EH (cell line): ENCODE results near the gene PRKCE.

ENCODE experiments used
- DNase-seq: peaks from one replicate; pipeline ENCODE4 v3.0.0-alpha.2; 2015; ENCODE audit warnings: low read depth

PRKCE gene

DNA sequence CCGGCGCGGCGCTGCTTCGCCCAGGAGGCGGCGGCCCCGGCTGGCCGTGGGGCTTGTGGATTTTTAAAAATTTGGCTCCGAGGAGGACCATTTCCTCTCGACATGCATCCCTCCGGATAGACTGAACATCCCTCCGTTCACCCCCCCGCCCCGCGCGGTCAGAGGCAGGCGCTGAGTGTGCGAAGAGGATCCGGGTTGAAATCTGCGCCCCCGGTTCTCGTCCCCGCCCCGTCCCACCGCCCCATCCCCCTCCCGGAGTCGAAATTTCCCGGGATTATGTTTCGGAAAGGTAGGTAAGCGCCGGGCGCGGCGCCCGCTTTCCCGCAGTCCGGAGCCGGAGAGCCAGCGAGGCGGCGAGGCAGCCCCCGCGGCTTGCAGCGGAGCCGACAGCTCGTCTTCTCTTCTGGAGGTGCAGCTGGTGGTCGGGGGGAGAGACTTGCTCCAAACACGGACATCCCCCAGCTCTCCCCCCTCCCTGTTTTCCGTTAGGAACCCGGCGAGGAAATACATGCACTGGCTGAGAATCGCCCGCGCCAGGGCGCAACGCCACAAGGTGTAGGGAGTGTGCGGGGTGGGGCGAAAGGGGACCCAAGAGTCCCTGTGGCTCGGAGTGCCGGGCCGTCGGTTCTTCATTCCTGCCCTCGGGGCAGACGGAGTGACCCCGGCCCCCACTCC, at the start of gene PRKCE:
PRKCE (plus strand) TSS at position 261 of the 675 bp plus-strand sequence.
- DNase-seq, result no peak

DNA sequence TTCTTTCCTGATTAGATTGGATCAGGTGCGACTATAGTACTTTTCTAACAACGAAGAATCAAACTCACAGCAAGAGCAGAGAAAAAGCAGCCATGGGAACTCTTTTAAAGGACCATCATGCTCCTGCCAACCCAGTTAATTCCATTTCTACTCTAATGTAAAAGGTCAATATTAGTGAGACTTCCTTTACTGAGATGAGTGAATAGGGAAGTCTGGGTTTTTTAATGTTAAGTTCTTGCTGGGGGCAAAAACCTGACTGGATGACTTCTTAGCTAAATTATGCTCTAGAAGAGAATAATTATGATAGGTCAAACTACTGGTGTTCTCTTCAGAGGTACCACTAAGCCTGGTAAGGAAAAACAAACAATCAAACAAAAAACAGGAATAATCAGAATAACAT, 48.9 kb upstream of the PRKCE start:
- no peak for DNase-seq

DNA sequence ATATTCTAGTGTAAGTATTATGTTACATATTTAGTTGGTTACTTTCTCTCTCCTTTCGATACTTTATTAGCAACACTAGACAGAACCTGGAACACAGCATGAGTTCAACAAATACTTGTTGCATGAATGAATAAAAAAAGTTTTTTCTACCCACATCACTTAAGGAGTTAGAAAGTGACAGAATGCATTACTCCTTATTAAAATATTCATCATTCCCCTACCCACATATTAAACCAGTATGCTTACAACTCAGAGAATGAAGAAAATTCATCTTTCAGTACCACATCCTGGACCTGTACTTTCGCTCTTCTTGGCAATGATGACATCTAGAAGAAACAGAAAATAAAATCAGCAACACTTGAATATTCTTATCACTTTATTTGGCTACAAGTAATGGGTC, 46.4 kb upstream of the PRKCE start:
- DNase-seq, result peak; percentile 31

DNA sequence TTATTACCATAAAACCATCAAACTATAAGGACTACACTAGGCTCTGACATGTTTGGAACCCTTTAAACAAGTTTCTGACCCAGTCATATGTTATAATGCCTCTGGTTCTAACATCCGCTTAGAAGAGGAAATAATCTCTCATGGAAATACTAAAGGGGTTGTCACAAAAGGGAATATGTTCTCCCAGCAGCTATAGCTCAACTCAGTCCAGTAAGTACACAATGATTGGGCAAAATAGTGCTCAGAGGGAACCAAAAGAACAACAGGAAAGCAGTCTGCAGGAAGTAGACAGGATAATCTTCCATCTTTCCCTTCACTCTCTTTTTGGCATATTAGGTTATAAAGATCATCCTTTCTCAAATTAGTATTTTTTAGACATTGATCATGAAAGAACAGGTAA, 44.7 kb upstream of the PRKCE start:
- no peak for DNase-seq

DNA sequence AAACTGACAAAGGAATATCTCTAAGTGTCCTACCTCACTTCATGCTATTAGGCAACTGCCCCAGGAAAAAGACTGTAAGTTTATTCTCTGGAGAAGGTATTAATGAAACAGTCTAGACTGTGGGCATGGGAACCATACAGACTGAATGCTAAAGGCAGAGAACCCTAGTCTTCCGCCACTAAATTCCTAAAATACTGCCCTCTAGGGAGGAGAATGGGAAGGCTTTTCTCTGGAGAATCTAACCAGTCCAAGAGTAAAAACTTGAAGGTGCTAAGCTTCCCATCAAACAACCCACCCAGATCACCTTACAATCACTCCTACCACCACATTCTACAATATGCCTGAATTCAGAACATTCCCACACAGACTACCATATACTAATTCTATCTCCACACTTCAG, 43.8 kb upstream of the PRKCE start:
- peak; percentile 43 for DNase-seq

DNA sequence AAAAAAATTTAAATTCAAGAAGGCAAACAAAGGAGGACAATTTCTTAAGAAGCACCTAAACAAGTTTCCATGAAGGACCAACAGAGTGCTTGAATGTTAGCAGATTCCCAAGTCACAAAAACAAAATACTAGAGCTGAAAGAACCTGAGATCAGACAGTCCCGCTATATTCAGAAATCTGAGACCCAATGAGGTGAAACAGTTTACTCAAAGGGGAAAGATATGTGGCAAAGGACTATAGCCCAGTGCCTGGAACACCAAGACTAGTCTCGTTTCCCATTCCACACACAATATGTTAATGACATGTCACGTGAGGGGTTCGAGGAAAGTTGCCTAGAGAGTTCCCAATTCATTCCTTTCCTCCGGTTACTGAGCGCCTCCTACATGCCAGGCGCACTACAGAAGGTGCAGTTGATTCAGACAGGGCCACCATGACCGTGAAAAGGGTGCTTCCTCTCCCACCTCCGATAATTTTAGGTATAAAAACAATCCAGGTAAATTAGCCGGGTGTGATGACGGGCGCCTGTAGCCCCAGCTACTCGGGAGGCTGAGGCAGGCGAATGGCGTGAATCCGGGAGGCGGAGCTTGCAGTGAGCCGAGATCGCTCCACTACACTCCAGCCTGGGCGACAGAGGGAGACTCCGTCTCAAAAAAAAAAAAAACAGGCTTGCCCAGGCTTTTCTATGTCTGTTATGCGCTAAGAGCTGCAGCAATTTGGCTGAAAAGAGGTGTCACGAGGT, 41.0 kb upstream of the PRKCE start:
- DNase-seq, result peak; percentile 72

DNA sequence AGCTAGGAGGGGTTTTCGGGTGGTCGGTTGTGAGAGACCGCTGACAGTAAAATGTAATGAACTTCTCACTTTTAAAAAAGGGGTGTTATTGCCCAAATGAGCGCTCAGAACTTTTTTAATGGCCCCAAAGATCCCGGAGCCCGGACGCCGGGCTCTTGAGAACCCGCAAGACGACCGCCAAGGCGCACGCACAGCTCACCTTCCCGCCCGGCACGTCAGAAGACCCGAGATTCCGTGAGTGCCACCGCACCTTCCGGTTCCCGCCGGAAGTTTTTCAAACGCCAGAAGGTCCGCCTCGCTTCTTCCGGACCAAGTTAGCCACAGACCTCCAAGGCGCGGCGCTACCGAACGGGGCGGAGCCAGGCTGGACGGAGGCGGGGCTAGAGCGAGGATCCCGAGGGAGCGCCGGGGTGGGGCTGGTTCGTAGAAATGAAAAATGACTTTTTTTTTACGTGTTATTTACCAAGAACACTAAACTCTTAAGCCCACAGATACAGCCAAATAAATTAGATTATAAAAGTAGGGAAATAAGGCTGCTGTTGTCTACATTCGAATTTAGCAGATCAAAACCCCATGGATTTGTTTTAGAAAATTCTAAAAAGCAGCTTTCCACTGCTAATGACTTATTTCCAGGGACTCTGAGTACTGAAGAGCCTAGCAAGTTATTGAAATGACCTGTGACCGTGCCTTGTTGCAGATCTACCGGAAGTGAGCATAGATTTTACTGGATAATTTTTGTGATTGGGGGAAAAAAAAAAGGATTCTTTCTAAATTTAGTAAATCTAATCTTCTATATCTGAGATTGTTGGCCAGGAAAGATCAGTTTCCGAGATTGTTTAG, 40.2 kb upstream of the PRKCE start, which contains the start of gene SRBD1:
SRBD1 (minus strand) TSS at position 248 of the 840 bp plus-strand sequence. CDS start 5,826 bp downstream, outside the sequence.
- peak; percentile 93 for DNase-seq

DNA sequence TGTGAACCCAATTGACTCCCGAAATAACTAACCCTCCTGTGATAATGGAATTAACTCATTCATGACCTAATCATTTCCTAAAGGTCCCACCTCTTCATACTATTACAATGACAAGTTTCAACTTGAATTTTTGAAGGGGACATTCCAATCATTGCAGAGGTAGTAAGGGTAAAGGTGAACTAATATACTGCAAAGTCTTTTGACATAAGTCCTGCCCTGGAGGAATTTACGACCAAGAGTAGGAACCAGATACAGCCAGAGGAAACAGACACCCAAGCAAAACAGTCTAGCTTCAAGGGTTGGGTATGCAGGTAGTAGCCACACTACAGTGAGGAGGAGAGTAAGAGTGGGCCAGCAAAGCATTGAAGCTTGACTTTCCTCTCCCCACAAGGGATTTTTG, 39.2 kb upstream of the PRKCE start:
- no peak for DNase-seq

DNA sequence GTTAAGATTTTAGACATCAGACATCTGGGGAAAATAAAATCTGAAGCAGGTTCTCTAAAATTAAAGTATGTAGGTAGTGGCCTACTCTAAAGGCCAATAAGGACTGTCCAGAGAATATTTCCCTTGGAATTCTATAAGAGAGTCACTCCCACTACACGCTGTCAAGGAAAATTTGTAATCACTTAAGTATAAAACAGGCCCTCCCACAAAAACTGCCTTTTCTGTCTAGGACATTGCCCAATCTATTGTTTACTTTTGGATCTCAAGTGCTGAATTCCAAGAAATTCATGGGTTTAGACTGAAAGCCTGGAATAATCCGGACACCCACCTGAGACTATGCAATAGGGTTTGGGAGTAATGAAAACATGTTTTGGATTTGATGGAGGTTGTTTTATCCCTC, 38.7 kb upstream of the PRKCE start:
- peak; percentile 22 for DNase-seq

DNA sequence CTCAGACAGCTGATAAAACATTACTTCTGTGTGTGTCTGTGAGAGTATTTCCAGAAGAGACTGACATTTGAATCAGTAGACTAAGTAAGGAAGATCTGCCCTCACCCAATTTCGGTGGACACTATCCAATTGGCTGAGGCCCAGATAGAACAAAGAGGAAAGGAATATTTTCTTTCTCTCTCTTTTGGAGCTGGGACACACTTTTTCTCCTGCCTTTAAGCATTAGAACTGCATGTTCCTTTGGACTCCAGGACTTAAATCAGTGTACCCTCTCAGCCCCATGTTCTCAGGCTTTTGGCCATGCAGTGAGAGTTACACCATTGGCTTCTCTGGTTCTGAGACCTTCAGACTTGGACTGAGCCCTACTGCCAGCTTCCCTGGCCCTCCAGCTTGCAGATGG, 37.1 kb upstream of the PRKCE start:
- no peak for DNase-seq

DNA sequence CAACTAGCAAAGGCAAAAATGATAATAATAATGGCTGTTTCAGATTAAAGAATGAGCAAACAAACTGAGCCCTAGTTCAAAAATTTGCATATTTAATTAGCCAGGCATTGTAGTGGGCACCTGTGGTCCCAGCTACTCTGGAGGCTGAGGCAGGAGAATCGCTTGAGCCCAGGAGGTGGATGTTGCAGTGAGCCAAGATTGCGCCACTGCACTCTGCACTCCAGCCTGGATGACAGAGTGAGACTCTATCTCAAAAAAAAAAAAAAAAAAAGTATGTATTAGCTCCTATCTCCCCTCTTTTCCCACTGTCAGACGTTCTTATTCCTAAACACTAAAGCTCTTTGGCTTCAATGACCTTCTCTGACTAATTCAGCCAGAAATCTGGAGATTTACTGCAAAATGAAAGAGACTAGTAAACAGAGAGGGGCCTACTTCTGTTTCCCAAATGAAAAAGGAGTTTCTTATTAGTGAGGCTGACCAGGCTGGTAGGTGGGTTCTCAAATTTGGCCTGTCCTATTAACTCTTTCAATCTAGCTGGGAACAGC, 36.5 kb upstream of the PRKCE start:
- DNase-seq, result no peak

DNA sequence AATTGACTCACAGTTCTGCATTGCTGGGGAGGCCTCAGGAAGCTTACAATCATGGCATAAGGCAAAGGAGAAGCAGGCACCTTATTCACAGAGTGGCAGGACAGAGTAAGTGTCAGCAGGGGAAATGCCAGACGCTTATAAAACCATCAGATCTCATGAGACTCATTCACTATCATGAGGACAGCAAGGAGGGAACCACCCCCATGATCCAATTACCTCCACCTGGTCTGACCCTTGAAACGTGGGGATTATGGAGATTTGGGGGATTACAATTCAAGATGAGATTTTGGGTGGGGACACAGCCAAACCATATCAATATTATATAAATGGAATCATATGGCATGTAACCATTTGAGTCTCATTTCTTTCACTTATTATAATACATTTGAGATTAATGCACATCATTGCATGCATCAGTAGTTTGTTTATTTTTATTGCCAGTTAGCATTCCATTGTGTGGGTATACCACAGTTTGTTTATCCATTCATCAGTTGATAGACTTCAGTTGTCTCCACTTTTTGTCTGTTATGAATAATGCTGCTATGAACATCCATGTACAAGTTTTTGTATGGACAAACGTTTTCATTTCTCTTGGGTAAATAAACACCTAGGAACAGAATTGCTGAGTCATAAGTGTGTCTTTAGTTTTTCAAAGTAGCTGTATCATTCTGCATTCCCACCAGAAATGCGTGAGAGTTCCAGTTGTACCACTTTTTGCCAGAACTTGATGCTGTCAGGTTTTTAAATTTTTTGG, 34.6 kb upstream of the PRKCE start:
- DNase-seq, result peak; percentile 68

DNA sequence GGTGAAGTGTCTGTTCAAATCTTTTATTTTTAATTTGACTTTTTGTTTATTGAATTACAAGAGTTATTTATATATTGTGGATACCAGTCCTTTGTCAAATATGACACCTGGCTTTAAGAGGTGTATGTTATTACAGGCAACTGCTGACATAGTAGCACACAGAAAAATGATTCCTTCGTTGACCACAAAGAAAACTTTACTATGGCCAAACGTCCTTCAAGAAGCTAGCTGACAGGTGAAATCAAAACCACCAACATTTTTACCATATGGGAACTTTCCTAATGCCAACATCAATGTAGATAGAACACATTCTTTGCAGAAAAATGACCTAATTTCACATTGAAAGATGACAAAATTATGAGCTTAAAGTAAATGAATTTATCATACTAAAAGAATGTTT, 34.0 kb upstream of the PRKCE start:
- DNase-seq, result no peak

DNA sequence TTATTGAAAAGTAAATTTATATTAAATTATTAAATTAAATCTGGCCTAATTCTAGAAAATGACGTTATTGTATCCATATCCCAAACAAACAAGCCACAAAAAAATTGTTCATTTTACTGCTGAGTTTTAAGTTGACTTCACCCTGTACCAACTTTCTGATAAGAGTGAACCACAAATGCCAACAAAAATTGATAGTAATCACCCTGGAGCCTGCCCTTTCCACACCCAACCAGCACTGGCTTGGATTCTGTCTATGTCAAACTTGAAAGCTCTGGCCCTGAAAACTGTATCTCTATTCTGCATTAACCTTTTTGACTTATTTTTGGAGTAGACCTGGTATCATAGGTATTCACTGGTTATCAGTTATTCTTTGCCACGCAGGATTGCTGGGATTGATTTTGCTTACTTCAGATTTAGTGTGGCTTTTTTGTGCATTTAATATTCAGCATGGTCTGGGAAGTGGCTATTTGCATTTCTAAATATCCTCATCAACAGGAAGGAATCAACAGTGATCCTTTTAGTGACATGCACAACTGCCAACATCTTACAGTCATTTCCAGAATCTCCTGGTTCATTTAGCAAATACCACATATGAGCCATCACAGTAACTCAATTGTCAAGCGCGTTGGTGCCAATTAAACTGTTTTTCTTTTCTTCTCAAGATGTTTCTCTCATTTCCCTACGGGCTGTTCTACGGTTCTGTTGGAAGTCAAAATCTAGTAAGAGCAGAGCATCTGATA, 29.0 kb upstream of the PRKCE start:
- DNase-seq, result no peak

DNA sequence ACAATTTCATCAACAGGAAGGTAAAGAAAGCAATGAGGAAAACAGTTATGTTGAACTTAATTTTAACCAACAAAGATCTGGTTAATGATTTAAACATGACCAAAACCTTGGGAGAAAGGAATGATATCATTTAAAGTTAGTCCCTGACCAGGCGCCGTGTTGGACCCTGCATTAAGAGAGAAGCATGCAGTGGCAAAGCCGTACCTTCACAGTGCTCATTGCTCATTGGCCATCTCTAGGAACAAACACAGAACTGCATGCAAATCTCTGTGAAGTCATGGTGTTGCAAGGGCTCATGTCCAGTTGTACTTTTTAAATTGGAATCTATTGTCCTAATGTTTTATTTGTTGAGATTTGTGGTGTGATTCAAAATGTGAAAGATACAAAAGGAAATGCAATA, 28.4 kb upstream of the PRKCE start:
- no peak for DNase-seq

DNA sequence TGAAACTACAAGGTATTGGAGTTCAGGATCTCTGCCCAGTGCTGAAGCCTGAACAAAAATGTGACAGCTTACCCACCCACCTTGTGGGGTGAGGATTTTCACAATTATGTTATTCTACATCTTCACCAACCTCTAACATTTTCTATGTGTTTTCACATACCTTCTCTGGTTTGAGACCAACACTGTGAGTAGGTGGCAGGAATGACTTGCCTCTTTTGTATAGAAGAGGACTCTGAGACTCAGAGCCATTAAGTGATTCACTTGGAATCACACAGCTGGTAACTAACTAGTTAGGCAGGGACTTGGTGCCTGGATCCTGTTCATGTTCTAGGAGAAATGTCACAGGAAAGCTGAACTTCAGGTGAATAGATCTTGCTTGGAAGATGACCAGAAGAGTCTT, 25.7 kb upstream of the PRKCE start:
- no peak for DNase-seq

DNA sequence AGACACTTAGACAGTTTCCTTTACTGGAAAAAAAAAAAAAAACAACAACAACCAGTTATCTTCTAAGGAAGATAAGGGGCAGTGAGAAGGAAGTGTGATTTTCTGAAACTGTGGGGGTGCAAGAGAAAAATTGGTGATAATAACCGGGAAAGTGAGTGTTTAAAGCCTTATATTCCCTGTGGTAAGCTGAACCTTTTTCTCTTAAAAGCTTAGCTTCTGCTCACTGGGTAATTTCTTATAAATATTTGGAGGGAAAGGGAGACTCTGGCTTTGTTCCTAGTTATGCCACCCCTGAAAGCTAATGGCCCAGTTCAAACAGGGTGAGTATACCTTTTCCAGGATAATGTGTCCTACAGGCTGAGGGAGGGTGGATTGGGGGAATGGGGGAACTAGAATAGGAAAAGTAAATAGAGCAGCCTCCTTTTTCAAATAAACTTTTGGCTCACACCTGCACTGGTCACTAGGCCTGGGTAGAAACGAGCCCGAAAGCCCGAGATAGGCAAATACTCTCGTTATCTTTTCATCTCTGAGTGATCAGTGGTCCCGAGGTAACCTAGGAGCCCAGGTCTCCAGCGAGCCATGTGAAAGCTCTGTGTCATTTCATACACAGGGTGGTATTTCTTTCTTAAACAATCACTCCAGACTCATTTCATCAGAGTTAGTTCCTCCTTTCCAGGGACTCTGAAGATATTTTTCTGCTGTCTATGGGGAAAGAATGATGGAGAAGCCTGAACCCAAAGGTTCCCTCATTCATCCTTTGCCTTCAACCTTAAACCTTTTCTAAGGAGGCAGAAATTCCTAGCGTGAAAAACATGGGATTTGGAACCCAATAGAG, 24.9 kb upstream of the PRKCE start:
- no peak for DNase-seq

DNA sequence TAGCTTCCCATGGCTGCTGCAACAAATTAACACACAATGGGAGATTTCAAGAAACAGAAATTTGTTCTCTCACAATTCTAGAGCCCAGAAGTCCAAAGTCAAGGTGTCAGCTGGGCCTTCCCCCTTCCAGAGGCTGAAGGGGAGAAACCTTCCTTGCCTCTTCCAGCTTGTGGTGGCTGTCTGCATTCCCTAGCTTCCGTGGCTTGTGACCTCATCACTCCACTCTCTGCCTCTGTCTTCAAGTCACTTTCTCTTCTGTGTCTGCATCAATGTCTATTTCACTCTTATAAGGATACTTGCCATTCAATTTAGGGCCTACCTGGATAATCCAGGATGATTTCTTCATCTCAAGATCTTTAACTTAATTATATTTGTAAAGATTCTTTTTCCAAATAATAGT, 23.6 kb upstream of the PRKCE start:
- peak; percentile 73 for DNase-seq

DNA sequence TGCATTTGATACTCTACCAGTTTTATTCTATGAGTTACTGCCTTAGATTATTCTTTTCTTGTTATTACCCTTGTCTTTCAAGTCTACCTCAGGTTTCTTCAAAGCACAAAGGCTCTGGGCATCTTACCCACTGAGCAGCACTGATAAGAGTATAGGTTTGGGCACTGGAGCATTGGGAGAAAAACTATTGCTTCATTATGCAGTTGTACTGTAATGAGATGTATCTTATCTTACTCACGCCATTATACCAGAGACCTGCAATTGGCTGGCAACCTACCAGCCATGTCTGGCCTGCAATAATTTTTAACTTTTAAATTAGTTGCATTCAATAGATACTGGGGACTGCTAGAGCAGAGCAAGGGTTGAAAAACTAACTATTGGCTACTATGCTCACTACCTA, 21.5 kb upstream of the PRKCE start:
- DNase-seq, result no peak

DNA sequence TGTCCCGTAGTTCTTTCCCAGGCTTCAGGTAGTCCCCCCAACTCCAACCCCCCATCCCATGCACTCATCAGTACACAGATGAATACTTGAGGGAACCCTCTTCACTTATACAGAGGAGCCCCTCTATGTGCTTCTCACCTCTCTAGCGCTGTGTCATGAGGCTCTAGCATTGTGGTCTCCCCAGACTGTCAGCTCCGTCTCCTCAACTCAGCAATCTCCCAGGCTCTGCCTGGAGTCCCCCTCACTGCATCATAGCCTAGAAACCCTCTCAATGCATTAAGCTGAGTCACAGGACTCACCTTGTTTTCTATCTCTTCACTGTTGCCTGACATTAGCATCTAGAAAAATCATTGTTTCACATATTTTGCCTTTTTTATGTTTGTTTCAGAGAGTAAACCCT, 20.2 kb upstream of the PRKCE start:
- no peak for DNase-seq
